ENCODE results near the gene ERCC6L2.

DNA sequence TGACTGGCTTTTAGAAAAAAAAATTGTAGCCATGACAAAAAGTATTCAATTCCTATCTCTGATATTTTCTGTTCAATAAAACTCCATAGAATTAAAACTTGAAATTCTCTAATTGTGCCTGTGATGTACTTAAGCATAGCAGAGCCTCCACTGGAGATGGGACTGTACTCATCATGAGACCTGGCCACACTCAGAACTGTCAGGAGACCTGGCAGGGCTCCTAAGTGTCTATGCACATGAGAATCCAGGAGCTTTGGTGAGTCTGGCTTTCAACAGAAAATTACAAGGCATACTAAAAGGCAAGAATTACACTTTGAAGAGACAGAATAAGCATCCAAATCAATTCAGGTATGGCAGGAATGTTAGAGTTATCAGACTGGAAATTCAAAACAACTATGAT, 26.7 kb upstream of the ERCC6L2 start:
- TF ChIP-seq, protein P1, sequence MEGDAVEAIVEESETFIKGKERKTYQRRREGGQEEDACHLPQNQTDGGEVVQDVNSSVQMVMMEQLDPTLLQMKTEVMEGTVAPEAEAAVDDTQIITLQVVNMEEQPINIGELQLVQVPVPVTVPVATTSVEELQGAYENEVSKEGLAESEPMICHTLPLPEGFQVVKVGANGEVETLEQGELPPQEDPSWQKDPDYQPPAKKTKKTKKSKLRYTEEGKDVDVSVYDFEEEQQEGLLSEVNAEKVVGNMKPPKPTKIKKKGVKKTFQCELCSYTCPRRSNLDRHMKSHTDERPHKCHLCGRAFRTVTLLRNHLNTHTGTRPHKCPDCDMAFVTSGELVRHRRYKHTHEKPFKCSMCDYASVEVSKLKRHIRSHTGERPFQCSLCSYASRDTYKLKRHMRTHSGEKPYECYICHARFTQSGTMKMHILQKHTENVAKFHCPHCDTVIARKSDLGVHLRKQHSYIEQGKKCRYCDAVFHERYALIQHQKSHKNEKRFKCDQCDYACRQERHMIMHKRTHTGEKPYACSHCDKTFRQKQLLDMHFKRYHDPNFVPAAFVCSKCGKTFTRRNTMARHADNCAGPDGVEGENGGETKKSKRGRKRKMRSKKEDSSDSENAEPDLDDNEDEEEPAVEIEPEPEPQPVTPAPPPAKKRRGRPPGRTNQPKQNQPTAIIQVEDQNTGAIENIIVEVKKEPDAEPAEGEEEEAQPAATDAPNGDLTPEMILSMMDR (IDR thresholded peaks at IDR 0.05), result no peak
- TF ChIP-seq EZH2 (IDR thresholded peaks at IDR 0.05; ENCODE audit: borderline replicate concordance, insufficient read depth, low read depth, low read length, poor library complexity, severe bottlenecking), result no peak

Data from B cell (primary cell).